ENCODE results near the gene DHX30. TPM values are rescaled to one million over a fixed set of nuclear protein-coding genes. Genes with fewer than 3 reads are reported as not detected.

The DHX30 gene
- total and polyA plus RNA-seq, 9 donors, result 19.5 to 66.8 (median 55.1) TPM

GRCh38 chr3:47847260-47847659 is 44.3 kb downstream of the DHX30 start:
- no peak overlapping the region for H3K4me3 ChIP-seq
- DNase-seq, result no peak
- no peak overlapping the region for H3K27ac ChIP-seq
- no peaks in the 10 kb centered on the region for H3K27me3 ChIP-seq
- H3K36me3 ChIP-seq, result no peaks in the 10 kb centered on the region
- intact Hi-C loops (cut with DNase I), result loop anchor here in 2 of 4 donors (5.0 to 10.0 kb wide), 2 partner anchors 135 to 308 kb away; no protein-coding TSS in a partner anchor
- H3K4me1 ChIP-seq (ENCODE audit: insufficient read depth), result no peaks in the 10 kb centered on the region
- 78 to 81% (median 81%) methylated on average over 11 of the region's 11 CpGs for WGBS, 3 donors
- H3K9me3 ChIP-seq, result no peaks in the 10 kb centered on the region
- TF ChIP-seq POLR2A (IDR thresholded peaks at IDR 0.05), result no peak
- TF ChIP-seq EP300 (IDR thresholded peaks at IDR 0.05), result no peak
- no peak for TF ChIP-seq CTCF (IDR thresholded peaks at IDR 0.05)

DNA sequence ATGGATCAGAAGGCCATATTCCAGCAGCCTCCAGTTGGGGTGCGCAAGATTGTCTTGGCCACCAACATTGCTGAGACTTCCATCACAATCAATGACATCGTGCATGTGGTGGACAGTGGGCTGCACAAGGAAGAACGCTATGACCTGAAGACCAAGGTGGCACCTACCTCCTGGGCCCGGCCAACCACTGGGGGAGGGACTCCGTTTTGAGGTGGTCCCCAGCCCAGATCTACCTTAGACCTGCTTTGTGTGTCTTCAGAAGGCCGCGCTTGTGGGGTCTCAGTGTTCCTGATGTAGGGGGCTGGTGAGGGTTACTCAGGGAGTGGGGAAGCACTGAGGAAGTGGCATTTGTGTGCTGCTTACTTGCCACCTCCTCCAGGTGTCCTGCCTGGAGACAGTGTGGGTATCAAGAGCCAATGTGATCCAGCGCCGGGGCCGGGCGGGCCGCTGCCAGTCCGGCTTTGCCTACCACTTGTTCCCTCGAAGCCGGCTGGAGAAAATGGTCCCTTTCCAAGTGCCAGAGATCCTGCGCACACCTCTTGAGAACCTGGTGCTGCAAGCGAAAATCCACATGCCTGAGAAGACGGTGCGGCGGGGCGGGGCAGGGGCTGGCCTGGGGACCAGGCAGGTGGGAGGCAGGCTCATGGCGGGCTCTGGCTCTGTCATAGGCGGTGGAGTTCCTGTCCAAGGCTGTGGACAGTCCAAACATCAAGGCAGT is 45.0 kb downstream of the DHX30 start:
- no peaks in the 10 kb centered on the region for H3K4me1 ChIP-seq (ENCODE audit: insufficient read depth)
- intact Hi-C loops (cut with DNase I), result loop anchor here in 2 of 4 donors (5.0 to 10.0 kb wide), 2 partner anchors 134 to 307 kb away; no protein-coding TSS in a partner anchor
- no peaks in the 10 kb centered on the region for H3K9me3 ChIP-seq
- no peak overlapping the region for H3K27ac ChIP-seq
- no peak overlapping the region for H3K4me3 ChIP-seq
- no peaks in the 10 kb centered on the region for H3K27me3 ChIP-seq
- DNase-seq, result no peak
- no peaks in the 10 kb centered on the region for H3K36me3 ChIP-seq
- 89 to 92% (median 90%) methylated on average over 23 of the region's 23 CpGs for WGBS, 3 donors
- TF ChIP-seq EP300 (IDR thresholded peaks at IDR 0.05) (no peak), POLR2A (IDR thresholded peaks at IDR 0.05) (no peak), CTCF (IDR thresholded peaks at IDR 0.05) (no peak)

DNA sequence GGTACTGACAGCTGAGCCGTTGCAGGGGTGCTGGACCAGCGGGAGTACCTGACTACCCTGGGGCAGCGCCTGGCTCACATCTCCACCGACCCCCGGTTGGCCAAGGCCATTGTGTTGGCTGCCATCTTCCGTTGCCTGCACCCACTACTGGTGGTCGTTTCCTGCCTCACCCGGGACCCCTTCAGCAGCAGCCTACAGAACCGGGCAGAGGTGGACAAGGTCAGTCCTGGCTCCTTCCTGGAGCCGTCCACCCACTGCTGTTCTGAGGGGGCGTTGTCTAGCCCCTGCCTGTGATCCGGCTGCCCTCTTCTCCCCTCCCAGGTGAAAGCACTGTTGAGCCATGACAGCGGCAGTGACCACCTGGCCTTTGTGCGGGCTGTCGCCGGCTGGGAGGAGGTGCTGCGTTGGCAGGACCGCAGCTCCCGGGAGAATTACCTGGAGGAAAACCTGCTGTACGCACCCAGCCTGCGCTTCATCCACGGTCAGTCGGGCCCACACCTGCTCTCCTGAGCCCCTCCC is 45.7 kb downstream of the DHX30 start:
- intact Hi-C loops (cut with DNase I), result loop anchor here in 2 of 4 donors (5.0 to 10.0 kb wide), 2 partner anchors 134 to 306 kb away; no protein-coding TSS in a partner anchor
- H3K36me3 ChIP-seq, result no peaks in the 10 kb centered on the region

GRCh38 chr3:47849186-47849698 is 46.3 kb downstream of the DHX30 start:
- TF ChIP-seq CTCF (IDR thresholded peaks at IDR 0.05) (no peak), POLR2A (IDR thresholded peaks at IDR 0.05) (no peak)
- 73 to 78% (median 74%) methylated on average over 14 of the region's 14 CpGs for WGBS, 3 donors
- DNase-seq, result no peak
- intact Hi-C loops (cut with DNase I), result loop anchor here in 2 of 4 donors (5.0 to 10.0 kb wide), 2 partner anchors 133 to 306 kb away; no protein-coding TSS in a partner anchor
- Histone ChIP-seq H3K27me3 (no peaks in the 10 kb centered on the region), H3K36me3 (no peaks in the 10 kb centered on the region), H3K9me3 (no peaks in the 10 kb centered on the region), H3K4me3 (no peak overlapping the region), H3K27ac (no peak overlapping the region), H3K4me1 (ENCODE audit: insufficient read depth) (no peaks in the 10 kb centered on the region)

More for the DNA sequence above, 45.7 kb downstream of the DHX30 start:
- Histone ChIP-seq H3K27ac (no peak overlapping the region), H3K4me3 (no peak overlapping the region), H3K9me3 (no peaks in the 10 kb centered on the region), H3K27me3 (no peaks in the 10 kb centered on the region), H3K4me1 (ENCODE audit: insufficient read depth) (no peaks in the 10 kb centered on the region)
- WGBS, 3 donors, result 65 to 68% (median 66%) methylated on average over 23 of the region's 23 CpGs
- TF ChIP-seq POLR2A (IDR thresholded peaks at IDR 0.05) (no peak), CTCF (IDR thresholded peaks at IDR 0.05) (no peak), EP300 (IDR thresholded peaks at IDR 0.05) (no peak)
- DNase-seq, result no peak

Data from ovary (tissue), 9 donors.